Fibroblast of skin of right quadriceps (primary cell): Measurements from ENCODE around the gene CCL18.
"Not testable (repeated sequence)": the region's sequence is repeated elsewhere in the genome, so short reads cannot be mapped to it uniquely, and the experiment has no call there.

Source experiments
- DNase-seq: peaks from one replicate; pipeline ENCODE4 v3.0.0-alpha.2; 2013

Gene CCL18

GRCh38 chr17:36104701-36105181, 40.7 kb downstream of the CCL18 start:
- no peak for DNase-seq

GRCh38 chr17:36105781-36106492, 41.9 kb downstream of the CCL18 start:
- DNase-seq: no peak

- DNase-seq: no peak
Measured at GRCh38 chr17:36106493-36106835, 42.4 kb downstream of the CCL18 start.

GRCh38 chr17:36107660-36108059, 43.6 kb downstream of the CCL18 start:
- DNase-seq: no peak

- not testable (repeated sequence) for DNase-seq
Measured at GRCh38 chr17:36108265-36108664, 44.2 kb downstream of the CCL18 start.

GRCh38 chr17:36111068-36111490, 47.0 kb downstream of the CCL18 start:
- no peak for DNase-seq

- no peak for DNase-seq
Measured at GRCh38 chr17:36112572-36112971, 48.5 kb downstream of the CCL18 start.

- not testable (repeated sequence) for DNase-seq
Measured at GRCh38 chr17:36113131-36113530, 49.1 kb downstream of the CCL18 start.

- DNase-seq: not testable (repeated sequence)
Measured at GRCh38 chr17:36114971-36115648, 51.0 kb downstream of the CCL18 start.

GRCh38 chr17:36115649-36115977, 51.5 kb downstream of the CCL18 start:
- DNase-seq: not testable (repeated sequence)

GRCh38 chr17:36117505-36118382, 53.7 kb downstream of the CCL18 start:
- DNase-seq: no peak

- no peak for DNase-seq
Measured at GRCh38 chr17:36118477-36119353, 54.6 kb downstream of the CCL18 start.

GRCh38 chr17:36120221-36120620, 56.1 kb downstream of the CCL18 start:
- DNase-seq: no peak

- DNase-seq: not testable (repeated sequence)
Measured at GRCh38 chr17:36121099-36121498, 57.0 kb downstream of the CCL18 start.
